Hepatocyte (in vitro differentiated cells): ENCODE results near the gene CALML6. TPM values are rescaled to one million over a fixed set of nuclear protein-coding genes. Genes with fewer than 3 reads are reported as not detected.

ENCODE experiments used
- DNase-seq: peaks from one replicate; pipeline ENCODE4 v3.0.0-alpha.2; 2016; ENCODE audit warnings: low spot score
- H2AFZ ChIP-seq: fragments of 200-600 bp; sonication (generic); 2 replicates; pipeline ENCODE4 v1.6.0; 2016; ENCODE audit warnings: antibody characterized with exemption, mild to moderate bottlenecking
- H3K27ac ChIP-seq: fragments of 200-600 bp; sonication (generic); 2 replicates; pipeline ENCODE4 v1.5.1; 2016; ENCODE audit warnings: mild to moderate bottlenecking
- H3K27me3 ChIP-seq: fragments of 200-600 bp; sonication (generic); 2 replicates; pipeline ENCODE4 v1.6.1; 2016
- H3K36me3 ChIP-seq: fragments of 200-600 bp; sonication (generic); replicated peaks from 2 replicates; pipeline ENCODE4 v1.5.1; 2016; ENCODE audit warnings: low read depth; ENCODE audit not compliant: insufficient read depth
- H3K4me1 ChIP-seq: fragments of 200-600 bp; sonication (generic); 2 replicates; pipeline ENCODE4 v1.5.1; 2016; ENCODE audit warnings: mild to moderate bottlenecking, moderate library complexity; ENCODE audit not compliant: insufficient read depth
- H3K4me2 ChIP-seq: fragments of 200-600 bp; sonication (generic); 2 replicates; pipeline ENCODE4 v1.6.0; 2016
- H3K4me3 ChIP-seq: fragments of 200-600 bp; sonication (generic); 2 replicates; pipeline ENCODE4 v1.5.1; 2016; ENCODE audit warnings: mild to moderate bottlenecking
- H3K79me2 ChIP-seq: fragments of 200-600 bp; sonication (generic); 2 replicates; pipeline ENCODE4 v1.6.0; 2017; ENCODE audit warnings: mild to moderate bottlenecking
- H3K9me2 ChIP-seq: fragments of 200-600 bp; sonication (generic); replicated peaks from 2 replicates; pipeline ENCODE4 v1.6.0; 2017; ENCODE audit warnings: mild to moderate bottlenecking; ENCODE audit not compliant: insufficient read depth
- H3K9me3 ChIP-seq: fragments of 200-600 bp; sonication (generic); 2 replicates; pipeline ENCODE4 v1.5.1; 2016; ENCODE audit warnings: low read depth, mild to moderate bottlenecking
- H4K20me1 ChIP-seq: fragments of 200-600 bp; sonication (generic); 2 replicates; pipeline ENCODE4 v1.6.0; 2016; ENCODE audit warnings: mild to moderate bottlenecking; ENCODE audit not compliant: insufficient read depth, poor library complexity, severe bottlenecking
- CTCF ChIP-seq: fragments of 200-600 bp; sonication (generic); IDR thresholded peaks from 2 replicates; pipeline ENCODE4 v1.5.1; 2016; ENCODE audit warnings: antibody characterized with exemption, mild to moderate bottlenecking; ENCODE audit not compliant: poor library complexity
- EZH2 ChIP-seq: fragments of 200-600 bp; sonication (generic); IDR thresholded peaks from 2 replicates; pipeline ENCODE4 v1.6.1; 2016; ENCODE audit warnings: antibody characterized with exemption, mild to moderate bottlenecking, borderline replicate concordance
- EZH2phosphoT487 ChIP-seq: fragments of 200-600 bp; sonication (generic); IDR thresholded peaks from one replicate; pipeline ENCODE4 v1.6.1; 2018; ENCODE audit warnings: antibody characterized with exemption, mild to moderate bottlenecking, low read depth, moderate library complexity; ENCODE audit not compliant: unreplicated experiment, severe bottlenecking
- WGBS: methylation state at CpG from one replicate; pipeline ENCODE4 v1.1.6; 2016; ENCODE audit warnings: low lambda C conversion rate; ENCODE audit errors: missing lambda C conversion rate; 5-methylcytosine and 5-hydroxymethylcytosine counted together
- polyA plus RNA-seq: library from polyadenylated mRNA; unstranded; fragments of >200 nt; fragmentation: Nextera tagmentation; extraction: Ambion mirVana; gene quantifications from 2 replicates; pipeline ENCODE4 v1.2.1, GENCODE V29; 2016
- total RNA-seq: library from RNA; depleted of rRNA; stranded (reverse); fragments of >200 nt; gene quantifications from 2 replicates; pipeline ENCODE4 v1.2.3, GENCODE V29; 2014

The CALML6 gene
- total and polyA plus RNA-seq, 2 experiments from 2014 or later, result 0.33 to 0.53 TPM

- TF ChIP-seq EZH2phosphoT487, result no peak
- TF ChIP-seq CTCF, result no peak
- TF ChIP-seq EZH2, result no peak
- H3K27ac ChIP-seq, result no peak overlapping the region
- H3K36me3 ChIP-seq, result no peaks in the 10 kb centered on the region
- H3K79me2 ChIP-seq, result no peaks in the 10 kb centered on the region
- no peaks in the 10 kb centered on the region for H3K27me3 ChIP-seq
- no peaks in the 10 kb centered on the region for H3K4me1 ChIP-seq
- no peak overlapping the region for H2AFZ ChIP-seq
- 79% methylated on average over 6 of the region's 6 CpGs for WGBS
- no peak overlapping the region for H3K4me3 ChIP-seq
- no peaks in the 10 kb centered on the region for H3K9me2 ChIP-seq
- H3K4me2 ChIP-seq, result no peak overlapping the region
- no peaks in the 10 kb centered on the region for H3K9me3 ChIP-seq
- no peak for DNase-seq
- H4K20me1 ChIP-seq, result no peaks in the 10 kb centered on the region
Observed at GRCh38 chr1:1938276-1938573, 23.2 kb downstream of the CALML6 start.

GRCh38 chr1:1938613-1939295 lies 23.7 kb downstream of the CALML6 start:
- 87% methylated on average over 24 of the region's 24 CpGs for WGBS
- no peaks in the 10 kb centered on the region for H3K9me3 ChIP-seq
- no peaks in the 10 kb centered on the region for H3K36me3 ChIP-seq
- H3K9me2 ChIP-seq, result no peaks in the 10 kb centered on the region
- no peaks in the 10 kb centered on the region for H3K27me3 ChIP-seq
- H3K4me1 ChIP-seq, result no peaks in the 10 kb centered on the region
- no peak overlapping the region for H3K27ac ChIP-seq
- H3K79me2 ChIP-seq, result no peaks in the 10 kb centered on the region
- TF ChIP-seq EZH2, result no peak
- no peak for TF ChIP-seq CTCF
- TF ChIP-seq EZH2phosphoT487, result no peak
- DNase-seq, result no peak
- H3K4me2 ChIP-seq, result no peak overlapping the region
- no peak overlapping the region for H2AFZ ChIP-seq
- H4K20me1 ChIP-seq, result no peaks in the 10 kb centered on the region
- no peak overlapping the region for H3K4me3 ChIP-seq

- H2AFZ ChIP-seq, result no peak overlapping the region
- no peak overlapping the region for H3K27ac ChIP-seq
- peak; percentile 2 for DNase-seq
- no peaks in the 10 kb centered on the region for H3K4me1 ChIP-seq
- H3K4me3 ChIP-seq, result no peak overlapping the region
- no peaks in the 10 kb centered on the region for H3K36me3 ChIP-seq
- no peak for TF ChIP-seq CTCF
- no peak for TF ChIP-seq EZH2phosphoT487
- TF ChIP-seq EZH2, result no peak
- WGBS, result 94% methylated on average over 28 of the region's 28 CpGs
- H4K20me1 ChIP-seq, result no peaks in the 10 kb centered on the region
- no peaks in the 10 kb centered on the region for H3K9me2 ChIP-seq
- H3K4me2 ChIP-seq, result no peak overlapping the region
- no peaks in the 10 kb centered on the region for H3K79me2 ChIP-seq
- H3K27me3 ChIP-seq, result no peaks in the 10 kb centered on the region
- no peaks in the 10 kb centered on the region for H3K9me3 ChIP-seq
Observed at GRCh38 chr1:1939296-1940122, 24.4 kb downstream of the CALML6 start.
